H9 (cell line): Measurements from ENCODE around the gene MTG2. TPM values are rescaled to one million over a fixed set of nuclear protein-coding genes. Genes with fewer than 3 reads are reported as not detected.

Source experiments
- DNase-seq: peaks from one replicate; pipeline ENCODE4 v3.0.0-alpha.2; 2017
- H2AFZ ChIP-seq: one replicate; pipeline ENCODE4 v1.6.1; 2013; ENCODE audit warnings: mild to moderate bottlenecking, low read length, control low read depth, moderate library complexity
- H2AK5ac ChIP-seq: 2 replicates; pipeline ENCODE4 v1.6.1; 2013; ENCODE audit warnings: low read length, control low read depth, mixed read lengths; ENCODE audit not compliant: insufficient read length
- H2BK120ac ChIP-seq: one replicate; pipeline ENCODE4 v1.6.1; 2013; ENCODE audit warnings: low read depth, mild to moderate bottlenecking, low read length, control low read depth, inconsistent platforms; ENCODE audit not compliant: poor library complexity, severe bottlenecking
- H2BK12ac ChIP-seq: 2 replicates; pipeline ENCODE4 v1.6.1; 2013; ENCODE audit warnings: low read length, control low read depth, mixed read lengths, low read depth; ENCODE audit not compliant: insufficient read length
- H2BK15ac ChIP-seq: 2 replicates; pipeline ENCODE4 v1.6.1; 2013; ENCODE audit warnings: low read depth, low read length, control low read depth
- H2BK20ac ChIP-seq: one replicate; pipeline ENCODE4 v1.6.1; 2013; ENCODE audit warnings: low read depth, mild to moderate bottlenecking, low read length, control low read depth, inconsistent platforms; ENCODE audit not compliant: poor library complexity, severe bottlenecking
- H2BK5ac ChIP-seq: 2 replicates; pipeline ENCODE4 v1.6.1; 2013; ENCODE audit warnings: low read length, control low read depth, mixed read lengths; ENCODE audit not compliant: insufficient read length
- H3K14ac ChIP-seq: 2 replicates; pipeline ENCODE4 v1.6.1; 2013; ENCODE audit warnings: low read length, control low read depth; ENCODE audit not compliant: insufficient read depth
- H3K18ac ChIP-seq: 2 replicates; pipeline ENCODE4 v1.6.1; 2013; ENCODE audit warnings: low read depth, mild to moderate bottlenecking, mixed read lengths, low read length, control low read depth; ENCODE audit not compliant: insufficient read length
- H3K23ac ChIP-seq: 2 replicates; pipeline ENCODE4 v1.6.1; 2013; ENCODE audit warnings: low read length, control low read depth, mixed read lengths, low read depth; ENCODE audit not compliant: insufficient read length
- H3K23me2 ChIP-seq: 2 replicates; pipeline ENCODE4 v1.6.1; 2013; ENCODE audit warnings: low read depth, mild to moderate bottlenecking, mixed read lengths, low read length, control low read depth; ENCODE audit not compliant: insufficient read length, poor library complexity, severe bottlenecking
- H3K27ac ChIP-seq: 2 replicates; pipeline ENCODE4 v1.5.1; 2013; ENCODE audit warnings: low read length, control low read depth, mixed read lengths, low read depth; ENCODE audit not compliant: insufficient read length
- H3K27me3 ChIP-seq: 2 replicates; pipeline ENCODE4 v1.6.1; 2013; ENCODE audit warnings: low read length, control low read depth, inconsistent platforms; ENCODE audit not compliant: insufficient read depth
- H3K4ac ChIP-seq: 2 replicates; pipeline ENCODE4 v1.6.1; 2013; ENCODE audit warnings: low read depth, mild to moderate bottlenecking, control low read depth, inconsistent platforms, low read length, moderate library complexity
- H3K4me1 ChIP-seq: 2 replicates; pipeline ENCODE4 v1.6.1; 2013; ENCODE audit warnings: low read length, control low read depth, inconsistent platforms; ENCODE audit not compliant: insufficient read depth
- H3K4me2 ChIP-seq: 2 replicates; pipeline ENCODE4 v1.6.1; 2013; ENCODE audit warnings: low read length, control low read depth, mixed read lengths; ENCODE audit not compliant: insufficient read length, insufficient read depth
- H3K56ac ChIP-seq: 2 replicates; pipeline ENCODE4 v1.6.1; 2013; ENCODE audit warnings: low read depth, mild to moderate bottlenecking, mixed read lengths, low read length, control low read depth; ENCODE audit not compliant: insufficient read length
- H3K79me1 ChIP-seq: 2 replicates; pipeline ENCODE4 v1.6.1; 2013; ENCODE audit warnings: low read depth, mild to moderate bottlenecking, moderate library complexity, low read length, control low read depth, inconsistent platforms; ENCODE audit not compliant: insufficient read depth, poor library complexity, severe bottlenecking
- H3K79me2 ChIP-seq: 2 replicates; pipeline ENCODE4 v1.6.1; 2013; ENCODE audit warnings: low read length, control low read depth, inconsistent platforms; ENCODE audit not compliant: insufficient read depth
- H3K9ac ChIP-seq: 2 replicates; pipeline ENCODE4 v1.6.1; 2013; ENCODE audit warnings: low read length, control low read depth, mixed read lengths; ENCODE audit not compliant: insufficient read length; ENCODE audit errors: extremely low read depth
- H3K9me3 ChIP-seq: one replicate; pipeline ENCODE4 v1.6.1; 2013; ENCODE audit warnings: low read depth, low read length, inconsistent platforms; ENCODE audit not compliant: control insufficient read depth
- H3T11ph ChIP-seq: one replicate; pipeline ENCODE4 v1.6.1; 2013; ENCODE audit warnings: mild to moderate bottlenecking, low read length, control low read depth, inconsistent platforms
- H4K20me1 ChIP-seq: one replicate; pipeline ENCODE4 v1.6.1; 2013; ENCODE audit not compliant: control insufficient read depth, insufficient read length, insufficient read depth
- H4K5ac ChIP-seq: 2 replicates; pipeline ENCODE4 v1.6.1; 2013; ENCODE audit warnings: low read depth, mild to moderate bottlenecking, mixed read lengths, low read length, control low read depth; ENCODE audit not compliant: insufficient read length
- H4K8ac ChIP-seq: replicated peaks from 2 replicates; pipeline ENCODE4 v1.6.1; 2013; ENCODE audit warnings: low read length, control low read depth, mixed read lengths, low read depth; ENCODE audit not compliant: insufficient read length
- H4K91ac ChIP-seq: 2 replicates; pipeline ENCODE4 v1.6.1; 2013; ENCODE audit warnings: low read depth, mild to moderate bottlenecking, moderate library complexity, mixed read lengths, low read length, control low read depth; ENCODE audit not compliant: insufficient read length
- H3K27ac Mint-ChIP-seq, 3 experiments: 2 replicates in 2 of 3; 3 replicates in 1 of 3; pipeline ENCODE4 v1.8.0; 2020 to 2021; ENCODE audit warnings: mixed read lengths in 3 of 3, mild to moderate bottlenecking in 1 of 3, moderate library complexity in 1 of 3
- H3K27me3 Mint-ChIP-seq: 2 replicates; pipeline ENCODE4 v1.8.0; 2021; ENCODE audit warnings: low read depth, mild to moderate bottlenecking, moderate library complexity, mixed read lengths
- H3K36me3 Mint-ChIP-seq, 3 experiments: 2 replicates in 2 of 3; 3 replicates in 1 of 3; pipeline ENCODE4 v1.8.0; 2020 to 2021; ENCODE audit warnings: low read depth in 3 of 3, mixed read lengths in 3 of 3; ENCODE audit not compliant: insufficient read depth in 1 of 3
- H3K4me1 Mint-ChIP-seq, 2 experiments: 2 replicates each; pipeline ENCODE4 v1.8.0; 2020; ENCODE audit warnings: mixed read lengths in 2 of 2
- H3K4me3 Mint-ChIP-seq, 2 experiments: 2 replicates in 1 of 2; 3 replicates in 1 of 2; pipeline ENCODE4 v1.8.0; 2020 to 2021; ENCODE audit warnings: mild to moderate bottlenecking in 2 of 2, mixed read lengths in 2 of 2, moderate library complexity in 1 of 2
- H3K9me3 Mint-ChIP-seq, 2 experiments: 2 replicates in 1 of 2; 3 replicates in 1 of 2; pipeline ENCODE4 v1.8.0; 2020; ENCODE audit warnings: mild to moderate bottlenecking in 2 of 2, mixed read lengths in 2 of 2, moderate library complexity in 1 of 2
- WGBS: extraction: QIAGEN DNeasy Blood & Tissue Kit; methylation state at CpG from one replicate; pipeline ENCODE4 v1.1.7; 2013; ENCODE audit warnings: missing lambda C conversion rate, low lambda C conversion rate, mixed read lengths; ENCODE audit not compliant: insufficient read length; ENCODE audit errors: extremely low coverage; 5-methylcytosine and 5-hydroxymethylcytosine counted together
- total RNA-seq: library from RNA; stranded (reverse); gene quantifications from 2 replicates; pipeline ENCODE4 v1.2.1, GENCODE V29; 2021
- TF ChIP-seq, protein P1 (sequence below): fragments of 200-600 bp; sonication (generic); conservative IDR thresholded peaks from 3 replicates; pipeline ENCODE4 v1.8.0; 2021; ENCODE audit warnings: antibody characterized with exemption, mild to moderate bottlenecking

Gene MTG2
- total RNA-seq, 1 experiment from 2014 or later, result 25.1 TPM

DNA sequence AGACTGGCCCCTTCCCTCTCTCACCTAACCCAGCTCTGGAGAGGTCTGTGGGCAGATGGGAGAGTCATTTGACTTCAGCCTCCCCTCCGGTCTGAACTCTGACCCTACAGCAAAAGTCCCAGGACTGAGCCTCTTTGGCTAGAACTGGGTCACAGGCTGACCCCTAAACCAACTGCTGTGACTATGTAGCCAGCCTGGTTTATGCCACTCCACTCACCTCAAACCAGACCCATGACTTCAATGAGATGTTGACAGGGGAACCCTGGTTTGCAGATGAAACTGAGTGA lies 54.6 kb downstream of the MTG2 start:
- Histone ChIP-seq H2BK15ac (no peak overlapping the region), H2BK120ac (no peak overlapping the region), H3K4me2 (no peak overlapping the region), H3K56ac (no peak overlapping the region), H2AK5ac (no peak overlapping the region), H2BK12ac (no peak overlapping the region), H3K4ac (no peak overlapping the region), H4K20me1 (no peaks in the 10 kb centered on the region), H3K23ac (no peak overlapping the region), H4K5ac (no peak overlapping the region), H3K4me1 (no peaks in the 10 kb centered on the region), H2BK20ac (no peak overlapping the region), H3K27ac (no peak overlapping the region), H3K79me2 (peaks cover 7% of the 10 kb centered on the region; the same call in 1 of the 2 replicates), H3K79me1 (peaks cover 2% of the 10 kb centered on the region), H3K27me3 (no peaks in the 10 kb centered on the region), H2AFZ (no peak overlapping the region), H3K14ac (no peak overlapping the region), H4K91ac (no peak overlapping the region), H3K18ac (no peak overlapping the region), H3K23me2 (peaks cover 7% of the 10 kb centered on the region), H3T11ph (no peak overlapping the region), H3K9ac (no peak overlapping the region), H3K9me3 (no peaks in the 10 kb centered on the region), H4K8ac (no peak overlapping the region), H2BK5ac (no peak overlapping the region)
- Mint-ChIP-seq H3K27me3 (peaks cover 7% of the 10 kb centered on the region), H3K4me3 (peak overlapping the region; percentile 53 to 79), H3K36me3 (peaks cover 0 to 15% (median 13%) of the 10 kb centered on the region in 3 experiments; a peak in 6 of 7 replicates), H3K9me3 (peaks cover 0 to 3% of the 10 kb centered on the region in 2 experiments; a peak in 2 of 5 replicates), H3K4me1 (peaks cover 14 to 26% of the 10 kb centered on the region in 2 experiments), H3K27ac (peak overlapping the region in 2 of 3 experiments; percentile 75 to 86; a peak in 2 of 7 replicates)
- DNase-seq, result no peak
- TF ChIP-seq, protein P1, sequence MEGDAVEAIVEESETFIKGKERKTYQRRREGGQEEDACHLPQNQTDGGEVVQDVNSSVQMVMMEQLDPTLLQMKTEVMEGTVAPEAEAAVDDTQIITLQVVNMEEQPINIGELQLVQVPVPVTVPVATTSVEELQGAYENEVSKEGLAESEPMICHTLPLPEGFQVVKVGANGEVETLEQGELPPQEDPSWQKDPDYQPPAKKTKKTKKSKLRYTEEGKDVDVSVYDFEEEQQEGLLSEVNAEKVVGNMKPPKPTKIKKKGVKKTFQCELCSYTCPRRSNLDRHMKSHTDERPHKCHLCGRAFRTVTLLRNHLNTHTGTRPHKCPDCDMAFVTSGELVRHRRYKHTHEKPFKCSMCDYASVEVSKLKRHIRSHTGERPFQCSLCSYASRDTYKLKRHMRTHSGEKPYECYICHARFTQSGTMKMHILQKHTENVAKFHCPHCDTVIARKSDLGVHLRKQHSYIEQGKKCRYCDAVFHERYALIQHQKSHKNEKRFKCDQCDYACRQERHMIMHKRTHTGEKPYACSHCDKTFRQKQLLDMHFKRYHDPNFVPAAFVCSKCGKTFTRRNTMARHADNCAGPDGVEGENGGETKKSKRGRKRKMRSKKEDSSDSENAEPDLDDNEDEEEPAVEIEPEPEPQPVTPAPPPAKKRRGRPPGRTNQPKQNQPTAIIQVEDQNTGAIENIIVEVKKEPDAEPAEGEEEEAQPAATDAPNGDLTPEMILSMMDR, result no peak
- no CpG with 5 or more reads among the region's 1 CpG for WGBS
